ENCODE data around the gene SH2D3A.
"Not testable (repeated sequence)": the region's sequence is repeated elsewhere in the genome, so short reads cannot be mapped to it uniquely, and the experiment has no call there.

SH2D3A gene

DNA sequence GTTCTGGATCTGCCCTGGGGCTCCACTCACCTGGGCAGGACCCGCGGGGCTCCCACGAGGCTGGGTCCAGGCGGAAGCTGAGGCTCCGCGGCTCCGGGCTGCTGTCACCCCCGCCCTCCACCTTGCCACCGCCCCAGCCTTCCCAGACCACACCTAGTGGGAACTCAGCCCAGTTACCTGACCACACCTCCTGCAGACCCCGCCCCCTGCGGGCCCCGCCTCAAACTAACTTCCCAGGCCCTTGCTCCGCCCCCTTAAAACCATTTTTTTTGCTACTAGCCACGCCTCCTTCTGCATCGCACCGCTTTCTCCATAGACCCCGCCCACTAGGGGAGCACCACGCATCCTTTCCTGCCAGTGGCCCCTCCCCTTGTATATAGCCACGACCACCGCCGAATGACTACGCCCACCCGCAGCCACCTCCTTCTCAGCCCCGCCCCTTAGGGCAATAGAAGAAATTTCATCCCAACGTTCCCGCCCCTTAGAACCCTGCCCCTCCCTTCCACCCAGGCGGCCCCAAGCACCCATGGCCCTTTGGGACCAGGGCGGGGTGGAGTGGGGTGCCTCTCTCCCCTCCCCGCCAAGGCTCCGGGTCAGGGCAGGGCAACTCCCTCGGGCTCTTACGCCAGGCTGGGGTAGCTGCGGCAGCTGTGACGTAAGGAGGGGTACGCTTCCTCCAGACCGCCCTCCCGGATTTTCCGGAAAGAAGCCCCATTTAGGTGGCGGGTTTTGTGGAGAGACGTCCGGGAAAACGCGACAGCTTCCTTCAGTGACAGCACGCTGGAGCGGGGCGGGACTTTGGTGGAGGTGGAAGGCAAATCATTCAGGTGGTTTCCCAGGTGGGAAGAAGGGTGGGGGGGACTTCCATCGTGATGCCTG is at the start of gene SH2D3A:
SH2D3A (minus strand) TSS at position 79 of the 879 bp plus-strand sequence. CDS start 3,687 bp downstream, outside the sequence.
- DNase-seq (ENCODE audit: low spot score), result peak; percentile 96

GRCh38 chr19:6813659-6814058 is 46.4 kb upstream of the SH2D3A start:
- no peak for DNase-seq (ENCODE audit: low spot score)

- no peak for DNase-seq (ENCODE audit: low spot score)
Measured at GRCh38 chr19:6812612-6813011, 45.4 kb upstream of the SH2D3A start.

GRCh38 chr19:6811906-6812305 is 44.7 kb upstream of the SH2D3A start:
- DNase-seq (ENCODE audit: low spot score), result no peak

- DNase-seq (ENCODE audit: low spot score), result no peak
Measured at GRCh38 chr19:6811378-6811777, 44.1 kb upstream of the SH2D3A start.

- no peak for DNase-seq (ENCODE audit: low spot score)
Measured at GRCh38 chr19:6809262-6809661, 42.0 kb upstream of the SH2D3A start.

DNA sequence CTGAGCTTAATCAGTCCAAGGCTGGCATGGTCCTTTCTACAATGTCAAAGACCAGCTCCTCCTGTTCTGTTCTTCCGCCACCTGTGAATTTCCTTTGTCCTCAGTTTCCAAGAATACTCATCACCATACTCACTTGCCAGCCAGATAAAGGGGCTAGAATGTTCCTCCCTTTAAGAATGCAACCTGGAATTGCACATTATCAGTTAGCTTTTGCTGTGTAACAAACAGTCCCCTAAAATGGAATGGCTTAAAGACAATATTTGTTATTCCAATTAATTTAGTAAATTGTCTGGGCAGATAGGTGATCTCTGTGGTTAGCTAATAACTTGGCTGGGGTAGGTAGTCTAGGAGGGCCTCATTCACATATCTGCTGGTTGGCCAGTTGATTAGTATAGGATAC is 41.3 kb upstream of the SH2D3A start:
- no peak for DNase-seq (ENCODE audit: low spot score)

GRCh38 chr19:6807291-6807690 is 40.1 kb upstream of the SH2D3A start:
- no peak for DNase-seq (ENCODE audit: low spot score)

GRCh38 chr19:6806488-6806887 is 39.3 kb upstream of the SH2D3A start:
- no peak for DNase-seq (ENCODE audit: low spot score)

DNA sequence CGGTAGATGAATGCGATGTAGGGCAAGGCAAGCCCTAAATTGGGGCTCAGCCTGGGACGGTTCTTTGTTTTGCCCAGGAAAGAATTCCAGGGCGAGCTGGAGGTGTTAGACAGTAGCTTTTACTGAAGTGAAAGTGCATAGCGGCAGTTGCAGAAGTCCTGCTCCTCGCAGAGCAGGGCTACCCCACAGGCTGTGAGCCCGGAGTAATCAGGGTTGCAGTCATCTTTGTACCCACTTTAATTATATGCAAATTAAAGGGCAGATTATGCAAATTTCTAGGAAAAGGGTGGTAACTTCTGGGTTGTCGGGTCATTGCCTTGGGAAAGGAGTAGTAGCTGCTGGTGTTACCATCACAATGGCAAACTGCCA is 35.8 kb upstream of the SH2D3A start:
- DNase-seq (ENCODE audit: low spot score), result no peak

DNA sequence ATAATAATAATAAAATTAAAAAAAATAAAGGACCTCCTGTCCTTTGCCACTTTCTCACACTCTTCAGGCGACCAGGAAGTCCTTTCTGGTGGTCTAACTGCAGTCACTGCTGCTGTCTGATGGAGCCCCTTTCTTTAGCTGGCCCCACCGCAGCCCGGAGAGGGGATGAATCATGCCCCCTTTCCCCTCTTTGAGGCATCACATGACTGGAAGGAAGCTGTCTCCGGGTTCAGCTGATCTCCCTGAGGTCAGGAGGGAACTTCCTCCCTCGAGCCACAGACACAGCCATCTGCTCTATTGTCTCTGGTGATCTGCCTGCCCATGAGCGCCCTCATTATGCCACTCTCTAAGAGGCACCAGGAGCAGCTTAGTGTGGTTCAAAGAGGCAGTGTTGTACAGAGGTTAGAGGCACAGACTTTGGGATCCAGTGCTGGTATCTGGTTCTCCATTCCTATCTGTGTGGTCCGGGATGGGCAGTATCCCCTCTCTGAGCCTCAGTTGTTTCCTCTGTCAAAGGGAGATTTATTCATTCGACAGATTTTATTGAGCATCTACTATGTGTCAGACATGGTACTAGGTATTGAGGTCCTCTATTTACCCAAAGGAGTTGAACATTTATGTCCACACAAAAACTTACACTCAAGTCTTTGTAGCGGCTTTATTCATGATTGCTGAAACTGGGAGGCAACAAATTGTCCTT is 35.3 kb upstream of the SH2D3A start:
- peak; percentile 61 for DNase-seq (ENCODE audit: low spot score)

DNA sequence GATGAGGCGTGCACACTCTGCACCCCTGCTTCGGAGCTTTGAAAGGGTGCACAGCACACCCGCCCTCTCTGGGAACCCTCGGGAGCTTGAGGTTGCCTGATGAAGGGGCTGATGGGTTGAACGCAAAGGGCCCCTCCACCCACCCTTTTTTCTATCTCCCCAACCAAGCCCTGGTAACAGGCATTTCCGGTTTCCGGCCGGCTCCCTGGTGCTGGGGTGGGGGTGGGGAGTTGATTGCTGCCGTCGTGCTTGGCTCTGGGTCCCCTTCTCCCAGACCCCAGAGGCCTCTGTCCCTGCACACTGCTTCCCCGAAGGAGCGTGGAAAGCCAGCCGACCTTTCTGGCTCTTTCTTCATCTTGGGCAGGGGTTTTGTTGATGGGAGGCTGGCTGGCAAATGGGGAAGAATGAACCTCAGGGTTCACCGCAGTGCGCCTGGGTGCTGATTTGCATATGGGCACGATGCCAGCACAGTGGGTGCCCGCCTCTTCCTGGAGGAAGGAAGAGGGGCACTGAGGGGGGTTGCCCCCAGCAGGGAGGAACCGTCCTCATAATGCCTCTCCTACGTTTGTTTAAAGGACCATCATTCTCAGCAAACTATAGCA is 34.4 kb upstream of the SH2D3A start:
- peak; percentile 89 for DNase-seq (ENCODE audit: low spot score)

- DNase-seq (ENCODE audit: low spot score), result peak; percentile 5
Measured at GRCh38 chr19:6800991-6801484, 33.8 kb upstream of the SH2D3A start.

DNA sequence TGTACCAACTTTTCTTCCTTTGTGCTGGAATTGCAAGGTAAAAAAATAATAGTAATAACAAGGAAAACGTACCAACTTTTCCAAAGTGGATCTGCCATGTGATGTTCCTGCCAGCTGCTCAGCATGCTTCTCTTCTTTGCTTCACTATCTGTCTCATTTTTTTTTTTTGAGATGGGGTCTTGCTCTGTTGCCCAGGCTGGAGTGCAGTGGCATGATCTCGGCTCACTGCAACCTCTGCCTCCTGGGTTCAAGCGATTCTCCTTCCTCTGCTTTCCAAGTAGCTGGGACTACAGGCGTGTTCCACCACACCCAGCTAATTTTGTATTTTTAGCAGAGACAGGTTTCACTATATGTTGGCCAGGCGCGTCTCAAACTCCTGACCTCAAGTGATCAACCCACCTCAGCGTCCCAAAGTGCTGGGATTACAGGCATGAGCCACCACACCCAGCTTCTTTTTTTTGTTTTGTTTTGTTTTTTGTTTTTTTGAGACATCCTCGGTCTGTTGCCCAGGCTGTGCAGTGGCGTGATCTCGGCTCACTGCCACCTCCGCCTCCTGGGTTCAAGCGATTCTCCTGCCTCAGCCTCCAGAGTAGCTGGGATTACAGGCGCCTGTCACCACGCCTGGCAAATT is 33.0 kb upstream of the SH2D3A start:
- DNase-seq (ENCODE audit: low spot score), result not testable (repeated sequence)

- no peak for DNase-seq (ENCODE audit: low spot score)
Measured at GRCh38 chr19:6797646-6798045, 30.4 kb upstream of the SH2D3A start.

- DNase-seq (ENCODE audit: low spot score), result no peak
Measured at GRCh38 chr19:6796278-6796677, 29.0 kb upstream of the SH2D3A start.

- DNase-seq (ENCODE audit: low spot score), result no peak
Measured at GRCh38 chr19:6794686-6795431, 27.6 kb upstream of the SH2D3A start.

DNA sequence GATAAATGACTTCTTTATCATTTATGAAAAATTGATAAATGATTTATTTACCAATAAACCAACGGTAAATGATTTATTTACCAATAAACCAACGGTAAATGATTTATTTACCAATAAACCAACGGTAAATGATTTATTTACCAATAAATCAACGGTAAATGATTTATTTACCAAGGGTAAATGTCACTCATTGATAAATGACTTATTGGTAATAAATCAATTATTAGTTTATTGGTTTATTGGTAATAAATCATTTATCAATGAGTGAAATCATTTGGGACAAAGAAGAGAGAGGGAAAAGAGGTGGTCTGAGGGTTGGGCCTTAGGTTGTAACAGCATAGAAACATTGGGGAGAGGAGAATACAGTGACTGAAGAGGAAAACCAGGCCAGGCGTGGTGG is 26.7 kb upstream of the SH2D3A start:
- DNase-seq (ENCODE audit: low spot score), result no peak

DNA sequence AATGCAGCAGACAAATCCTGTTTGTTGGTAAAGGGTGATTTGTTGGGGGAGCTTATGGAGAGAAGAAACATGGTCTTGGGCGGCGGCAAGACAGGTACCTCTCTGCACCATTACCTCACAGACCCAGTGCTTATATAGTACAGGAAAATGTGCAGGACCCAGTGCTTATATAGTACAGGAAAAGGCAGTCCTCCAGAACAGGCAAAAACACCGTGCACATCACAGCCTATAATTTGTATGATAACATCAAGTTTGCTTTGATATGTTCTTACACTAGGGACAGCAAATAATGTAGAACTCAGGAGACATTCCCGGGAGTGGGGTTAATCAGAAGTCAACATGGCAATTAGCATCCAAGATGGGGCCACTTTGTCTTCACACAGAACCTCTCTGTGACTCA is 26.2 kb upstream of the SH2D3A start:
- DNase-seq (ENCODE audit: low spot score), result no peak

GRCh38 chr19:6791237-6791636 is 24.0 kb upstream of the SH2D3A start:
- no peak for DNase-seq (ENCODE audit: low spot score)
